Endothelial cell of umbilical vein (primary cell): ENCODE data around the gene MT3. TPM values are rescaled to one million over a fixed set of nuclear protein-coding genes. Genes with fewer than 3 reads are reported as not detected.

Experiments
- BruUV-seq: library from RNA; stranded (reverse); fragments of 400-500 nt; replicated peaks from 2 replicates; lab custom pipeline; 2021; lab: Mats Ljungman, UMichigan
- CTCF ChIA-PET: fragments of 300-600, 350-600 bp; sonication (Branson Sonifier 250); formaldehyde crosslinking; loops from one replicate; lab custom pipeline; 2021; ENCODE audit warnings: antibody characterized with exemption, inconsistent platforms; lab: Charles Lee
- POLR2A ChIA-PET: fragments of 300-600, 350-600 bp; sonication (Branson Sonifier 250); formaldehyde crosslinking; loops from one replicate; lab custom pipeline; 2021; ENCODE audit warnings: antibody characterized with exemption, inconsistent platforms; lab: Charles Lee
- DNase-seq: peaks from one replicate; pipeline ENCODE4 v3.0.0-alpha.2; 2011; ENCODE audit warnings: low read depth, low spot score
- FAIRE-seq: peaks from 2 replicates; lab custom pipeline; 2011; peaks lifted over from hg19 to GRCh38; lab: Jason Lieb, UNC
- H2AFZ ChIP-seq: 2 replicates; pipeline ENCODE4 v1.6.0; 2012; ENCODE audit warnings: low read depth, low read length, control low read depth, inconsistent platforms
- H3K27ac ChIP-seq: 2 replicates; pipeline ENCODE4 v1.5.1; 2011; ENCODE audit warnings: low read depth, mild to moderate bottlenecking, control low read depth, low read length, moderate library complexity; ENCODE audit not compliant: insufficient read depth
- H3K27me3 ChIP-seq, 2 experiments: 2 replicates each; pipeline versions ENCODE4 v1.6.0 to v1.6.1; 2011; ENCODE audit warnings: low read length in 2 of 2, mixed read lengths in 1 of 2; ENCODE audit not compliant: control insufficient read depth in 2 of 2, insufficient read depth in 2 of 2
- H3K36me3 ChIP-seq, 2 experiments: 2 replicates in 1 of 2; 3 replicates in 1 of 2; pipeline ENCODE4 v1.5.1; 2011; ENCODE audit warnings: low read length in 2 of 2, mild to moderate bottlenecking in 1 of 2, moderate library complexity in 1 of 2; ENCODE audit not compliant: control insufficient read depth in 2 of 2, insufficient read depth in 2 of 2; ENCODE audit errors: extremely low read depth in 1 of 2
- H3K4me1 ChIP-seq: 3 replicates; pipeline ENCODE4 v1.5.1; 2011; ENCODE audit warnings: mild to moderate bottlenecking, low read length; ENCODE audit not compliant: control insufficient read depth, insufficient read depth; ENCODE audit errors: extremely low read depth
- H3K4me2 ChIP-seq: 2 replicates; pipeline ENCODE4 v1.6.1; 2011; ENCODE audit warnings: low read length, control low read depth, mixed read lengths; ENCODE audit not compliant: insufficient read depth
- H3K4me3 ChIP-seq, 3 experiments: fragments of 200-600 bp in 1 of 3; sonication (generic), shearing (Covaris generic) in 1 of 3; replicated peaks in 1 of 3; 2 replicates each; pipeline ENCODE4 v1.5.1; 2011 to 2016; ENCODE audit warnings: control low read depth in 3 of 3, low read length in 3 of 3, mild to moderate bottlenecking in 2 of 3, inconsistent platforms in 1 of 3, low read depth in 1 of 3, moderate library complexity in 1 of 3; ENCODE audit not compliant: insufficient read depth in 1 of 3
- H3K79me2 ChIP-seq: 2 replicates; pipeline ENCODE4 v1.6.0; 2012; ENCODE audit warnings: low read length, inconsistent platforms; ENCODE audit not compliant: control insufficient read depth, insufficient read depth
- H3K9ac ChIP-seq: replicated peaks from 2 replicates; pipeline ENCODE3; 2011; ENCODE audit warnings: low read length, control low read depth; ENCODE audit not compliant: insufficient read depth; ENCODE audit errors: extremely low read depth
- H3K9me1 ChIP-seq: replicated peaks from 3 replicates; pipeline ENCODE4 v1.6.0; 2011; ENCODE audit warnings: mild to moderate bottlenecking, low read length; ENCODE audit not compliant: control insufficient read depth, insufficient read depth; ENCODE audit errors: extremely low read depth
- H3K9me3 ChIP-seq: replicated peaks from 2 replicates; pipeline ENCODE4 v1.5.1; 2012; ENCODE audit warnings: low read length, inconsistent platforms; ENCODE audit not compliant: control insufficient read depth, insufficient read depth
- H4K20me1 ChIP-seq: replicated peaks from 2 replicates; pipeline ENCODE3; 2011; ENCODE audit warnings: mild to moderate bottlenecking, low read length; ENCODE audit not compliant: control insufficient read depth, insufficient read depth; ENCODE audit errors: extremely low read depth
- FOS ChIP-seq: IDR thresholded peaks from 2 replicates; pipeline ENCODE4 v1.6.1; 2011; ENCODE audit warnings: mild to moderate bottlenecking, low read length, moderate library complexity, borderline replicate concordance; ENCODE audit not compliant: insufficient read depth
- GATA2 ChIP-seq: IDR thresholded peaks from 2 replicates; pipeline ENCODE4 v1.7.0; 2011; ENCODE audit warnings: low read depth, mild to moderate bottlenecking, moderate library complexity, mixed read lengths, low read length; ENCODE audit not compliant: insufficient read length, insufficient read depth
- JUN ChIP-seq: IDR thresholded peaks from 2 replicates; pipeline ENCODE4 v1.6.1; 2011; ENCODE audit warnings: borderline replicate concordance, low read depth; ENCODE audit not compliant: insufficient read length, insufficient read depth
- MYC ChIP-seq: IDR thresholded peaks from one replicate; pipeline ENCODE4 v1.6.1; 2011; ENCODE audit warnings: mild to moderate bottlenecking, low read depth, low read length
- POLR2A ChIP-seq: IDR thresholded peaks from 2 replicates; pipeline ENCODE4 v1.6.1; 2012; ENCODE audit warnings: low read depth, mild to moderate bottlenecking, control low read depth, low read length
- POLR2AphosphoS5 ChIP-seq: IDR thresholded peaks from 2 replicates; pipeline ENCODE4 v1.6.1; 2012; ENCODE audit warnings: low read depth, mild to moderate bottlenecking, control low read depth, low read length, moderate library complexity; ENCODE audit not compliant: insufficient read depth
- dilution Hi-C: fragments of 300-500 bp; cut with MboI; formaldehyde crosslinking; loops from one replicate; pipeline ENCODE4 v1.15.0; 2019; ENCODE audit warnings: low sequenced_read_pairs; ENCODE audit not compliant: extremely low pct_ligation_motif_present
- intact Hi-C: fragments of 100-400 bp; cut with micrococcal nuclease; formaldehyde crosslinking; loops from one replicate; pipeline ENCODE4 v1.10.0; 2022
- polyA plus RNA-seq, 4 experiments: library from polyadenylated mRNA; depleted of rRNA in 3 of 4; stranded (reverse) in 3 of 4; unstranded in 1 of 4; fragments of >200 nt; gene quantifications; 2 replicates each; pipeline versions ENCODE4 v1.2.1 to v1.2.3, GENCODE V29; 2011 to 2012; ENCODE audit warnings: missing spikeins in 1 of 4
- total RNA-seq: library from RNA; stranded (reverse); gene quantifications from 2 replicates; pipeline ENCODE4 v1.2.3, GENCODE V29; 2021
- TF ChIP-seq, protein P1 (sequence below), 2 donors: IDR thresholded peaks; 1 replicate in 1 of 2; 2 replicates in 1 of 2; pipeline ENCODE4 v1.5.1; 2011; ENCODE audit warnings: low read length in 2 of 2, mild to moderate bottlenecking in 2 of 2, moderate library complexity in 2 of 2, control low read depth in 1 of 2, inconsistent platforms in 1 of 2, low read depth in 1 of 2; ENCODE audit not compliant: insufficient read depth in 1 of 2; ENCODE audit errors: extremely low read depth in 1 of 2
- TF ChIP-seq, protein P2 (sequence below): IDR thresholded peaks from 2 replicates; pipeline ENCODE4 v1.6.1; 2011; ENCODE audit not compliant: insufficient read depth, insufficient read length

The MT3 gene
- total and polyA plus RNA-seq, 2 donors (not counting 3 experiments of a cell fraction or from before 2014, with no cell fraction given) = not detected

DNA sequence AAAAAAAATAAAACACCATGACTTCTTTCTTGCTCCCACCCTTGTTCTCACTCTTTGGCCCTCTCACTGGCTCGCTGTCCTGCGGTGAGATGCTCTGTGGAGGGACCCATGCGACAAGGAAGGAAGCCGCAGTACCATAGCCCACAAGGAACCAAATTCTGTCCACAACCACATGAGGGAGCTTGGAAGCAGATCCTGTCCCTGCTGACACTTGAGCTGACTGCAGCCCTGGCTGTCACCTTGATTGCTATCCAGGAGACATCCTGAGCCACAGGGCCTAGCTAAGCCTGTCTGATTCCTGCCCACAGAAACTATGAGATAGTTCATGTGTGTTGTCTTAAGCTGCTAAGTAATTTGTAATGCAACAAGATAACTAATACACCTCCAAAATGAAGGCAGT is 14.3 kb downstream of the MT3 start:
- H3K9ac ChIP-seq = no peak overlapping the region
- peaks cover 28% of the 10 kb centered on the region for H3K4me1 ChIP-seq
- no peaks in the 10 kb centered on the region for H3K27me3 ChIP-seq

More for the DNA sequence above, 14.3 kb downstream of the MT3 start:
- Histone ChIP-seq H2AFZ (no peak overlapping the region), H3K4me3 (no peak overlapping the region), H3K79me2 (peaks cover 2% of the 10 kb centered on the region), H3K36me3 (no peaks in the 10 kb centered on the region), H3K9me1 (no peaks in the 10 kb centered on the region), H4K20me1 (no peaks in the 10 kb centered on the region), H3K4me2 (no peak overlapping the region), H3K27ac (no peak overlapping the region), H3K9me3 (no peaks in the 10 kb centered on the region)
- intact Hi-C loops (loop anchor here (1.0 kb wide), 1 partner anchor 99 kb away; no protein-coding TSS in a partner anchor), dilution Hi-C loops (no loop called here)
- FAIRE-seq (peak; percentile 71), DNase-seq (peak; percentile 51)
- ChIA-PET CTCF (interaction anchor here (0.6 to 7.8 kb wide), 30 partner anchors 9 to 190 kb away, joined by 3 to 118 read pairs (median 5); partner anchors contain the start of genes MT1A, MT1E, MT1M and MT1X), POLR2A (no interaction called here)
- TF ChIP-seq, protein P1, sequence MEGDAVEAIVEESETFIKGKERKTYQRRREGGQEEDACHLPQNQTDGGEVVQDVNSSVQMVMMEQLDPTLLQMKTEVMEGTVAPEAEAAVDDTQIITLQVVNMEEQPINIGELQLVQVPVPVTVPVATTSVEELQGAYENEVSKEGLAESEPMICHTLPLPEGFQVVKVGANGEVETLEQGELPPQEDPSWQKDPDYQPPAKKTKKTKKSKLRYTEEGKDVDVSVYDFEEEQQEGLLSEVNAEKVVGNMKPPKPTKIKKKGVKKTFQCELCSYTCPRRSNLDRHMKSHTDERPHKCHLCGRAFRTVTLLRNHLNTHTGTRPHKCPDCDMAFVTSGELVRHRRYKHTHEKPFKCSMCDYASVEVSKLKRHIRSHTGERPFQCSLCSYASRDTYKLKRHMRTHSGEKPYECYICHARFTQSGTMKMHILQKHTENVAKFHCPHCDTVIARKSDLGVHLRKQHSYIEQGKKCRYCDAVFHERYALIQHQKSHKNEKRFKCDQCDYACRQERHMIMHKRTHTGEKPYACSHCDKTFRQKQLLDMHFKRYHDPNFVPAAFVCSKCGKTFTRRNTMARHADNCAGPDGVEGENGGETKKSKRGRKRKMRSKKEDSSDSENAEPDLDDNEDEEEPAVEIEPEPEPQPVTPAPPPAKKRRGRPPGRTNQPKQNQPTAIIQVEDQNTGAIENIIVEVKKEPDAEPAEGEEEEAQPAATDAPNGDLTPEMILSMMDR (IDR thresholded peaks at IDR 0.05; ENCODE audit: extremely low read depth in 1 of 2, insufficient read depth in 1 of 2, low read depth in 1 of 2, low read length in 2 of 2) = peak; percentile 31 to 53
- TF ChIP-seq FOS = no peak
- no peak for TF ChIP-seq JUN
- TF ChIP-seq MYC = no peak
- TF ChIP-seq, protein P2, sequence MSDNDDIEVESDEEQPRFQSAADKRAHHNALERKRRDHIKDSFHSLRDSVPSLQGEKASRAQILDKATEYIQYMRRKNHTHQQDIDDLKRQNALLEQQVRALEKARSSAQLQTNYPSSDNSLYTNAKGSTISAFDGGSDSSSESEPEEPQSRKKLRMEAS = no peak
- no peak for TF ChIP-seq GATA2
- TF ChIP-seq POLR2AphosphoS5 = no peak
- no peak for TF ChIP-seq POLR2A
- BruUV-seq = no TSS peak
